ENCODE results near the gene C11orf24.

DNA sequence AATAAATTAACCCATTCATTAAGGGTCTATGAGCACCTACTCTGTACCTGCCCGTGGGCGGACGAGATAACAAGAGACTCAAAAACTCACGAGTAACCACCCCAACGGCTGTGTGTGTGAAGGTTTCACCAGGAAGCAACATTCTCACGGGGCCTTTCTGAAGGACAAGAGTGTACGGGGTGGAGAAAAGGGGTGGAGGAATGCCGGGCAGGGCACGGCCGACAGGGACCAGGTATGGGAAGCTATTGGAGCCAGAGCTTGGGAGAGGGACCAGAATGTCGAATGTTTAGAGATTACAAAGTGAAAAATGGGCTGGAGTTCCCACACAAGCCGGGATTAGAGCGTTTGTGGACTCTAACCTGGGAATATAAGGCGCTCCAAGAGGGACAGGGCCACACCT, 60.2 kb downstream of the C11orf24 start:
- TF ChIP-seq, protein P1, sequence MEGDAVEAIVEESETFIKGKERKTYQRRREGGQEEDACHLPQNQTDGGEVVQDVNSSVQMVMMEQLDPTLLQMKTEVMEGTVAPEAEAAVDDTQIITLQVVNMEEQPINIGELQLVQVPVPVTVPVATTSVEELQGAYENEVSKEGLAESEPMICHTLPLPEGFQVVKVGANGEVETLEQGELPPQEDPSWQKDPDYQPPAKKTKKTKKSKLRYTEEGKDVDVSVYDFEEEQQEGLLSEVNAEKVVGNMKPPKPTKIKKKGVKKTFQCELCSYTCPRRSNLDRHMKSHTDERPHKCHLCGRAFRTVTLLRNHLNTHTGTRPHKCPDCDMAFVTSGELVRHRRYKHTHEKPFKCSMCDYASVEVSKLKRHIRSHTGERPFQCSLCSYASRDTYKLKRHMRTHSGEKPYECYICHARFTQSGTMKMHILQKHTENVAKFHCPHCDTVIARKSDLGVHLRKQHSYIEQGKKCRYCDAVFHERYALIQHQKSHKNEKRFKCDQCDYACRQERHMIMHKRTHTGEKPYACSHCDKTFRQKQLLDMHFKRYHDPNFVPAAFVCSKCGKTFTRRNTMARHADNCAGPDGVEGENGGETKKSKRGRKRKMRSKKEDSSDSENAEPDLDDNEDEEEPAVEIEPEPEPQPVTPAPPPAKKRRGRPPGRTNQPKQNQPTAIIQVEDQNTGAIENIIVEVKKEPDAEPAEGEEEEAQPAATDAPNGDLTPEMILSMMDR (IDR thresholded peaks at IDR 0.05; ENCODE audit: control extremely low read depth in 1 of 3, insufficient read depth in 1 of 3, low read depth in 1 of 3, low read length in 3 of 3), result no peak
- TF ChIP-seq, protein P2, sequence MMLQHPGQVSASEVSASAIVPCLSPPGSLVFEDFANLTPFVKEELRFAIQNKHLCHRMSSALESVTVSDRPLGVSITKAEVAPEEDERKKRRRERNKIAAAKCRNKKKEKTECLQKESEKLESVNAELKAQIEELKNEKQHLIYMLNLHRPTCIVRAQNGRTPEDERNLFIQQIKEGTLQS (IDR thresholded peaks at IDR 0.05; ENCODE audit: insufficient read depth, low read depth, low read length), result no peak
- TF ChIP-seq POLR2A (IDR thresholded peaks at IDR 0.05; ENCODE audit: control extremely low read depth in 1 of 2, low read depth in 2 of 2, low read length in 2 of 2), result no peak
- TF ChIP-seq EZH2 (IDR thresholded peaks at IDR 0.05; ENCODE audit: low read depth, low read length, severe bottlenecking), result no peak
- no peak for TF ChIP-seq FOSL1 (IDR thresholded peaks at IDR 0.05; ENCODE audit: insufficient read depth, low read depth, low read length)
- TF ChIP-seq CHD1 (IDR thresholded peaks at IDR 0.05; ENCODE audit: low read depth, low read length), result no peak
- TF ChIP-seq SRF (IDR thresholded peaks at IDR 0.05; ENCODE audit: low read depth, low read length), result no peak
- no peak for TF ChIP-seq TBP (IDR thresholded peaks at IDR 0.05; ENCODE audit: low read depth, low read length)
- no peak for TF ChIP-seq TCF12 (IDR thresholded peaks at IDR 0.05; ENCODE audit: low read depth, low read length)
- TF ChIP-seq ASH2L (IDR thresholded peaks at IDR 0.05; ENCODE audit: low read length), result no peak
